ENCODE measurements around the gene SIRT2. TPM values are rescaled to one million over a fixed set of nuclear protein-coding genes. Genes with fewer than 3 reads are reported as not detected.

The SIRT2 gene
- total RNA-seq, 1 experiment from 2014 or later = 8.4 TPM

DNA sequence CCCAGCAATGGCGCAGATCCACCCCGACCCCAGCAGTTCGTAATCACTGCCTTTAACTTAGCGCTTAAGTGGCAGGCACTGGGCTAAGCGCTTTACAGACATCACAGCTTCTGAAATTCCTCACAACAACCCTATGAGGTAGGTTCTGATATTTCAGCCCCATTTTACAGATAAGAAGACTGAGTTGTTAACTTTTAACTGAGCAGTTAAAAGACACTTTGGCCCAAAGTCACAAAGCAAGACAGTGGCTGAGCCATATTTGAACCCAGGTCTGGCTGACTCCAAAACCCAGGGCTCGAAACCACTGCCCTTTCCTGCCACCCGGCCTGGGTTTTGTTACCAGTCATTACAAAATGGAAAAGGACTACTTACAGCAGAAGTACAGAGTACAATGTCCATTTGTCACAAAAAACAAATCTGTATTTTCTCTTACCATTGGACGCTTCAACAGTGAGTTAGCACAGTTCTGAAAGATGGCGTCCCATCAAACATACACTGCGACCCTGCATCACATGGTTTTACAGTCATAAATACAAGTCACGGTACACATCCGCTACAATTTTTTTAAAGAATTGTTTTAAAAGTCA, 58.1 kb downstream of the SIRT2 start:
- no peak overlapping the region for H2BK15ac ChIP-seq (ENCODE audit: low read depth, low read length)
- H3K18ac ChIP-seq (ENCODE audit: insufficient read length, low read depth, low read length) = no peak overlapping the region
- Mint-ChIP-seq H3K27ac (peak overlapping the region in 2 of 3 experiments; percentile 71 to 82; a peak in 4 of 7 replicates), H3K4me1 (peaks cover 6 to 9% of the 10 kb centered on the region in 2 experiments; a peak in 3 of 4 replicates), H3K27me3 (ENCODE audit: low read depth) (peaks cover 2% of the 10 kb centered on the region; the same call in 1 of the 2 replicates), H3K9me3 (no peaks in the 10 kb centered on the region; a peak in 1 of 5 replicates), H3K4me3 (no peak overlapping the region; a peak in 1 of 5 replicates), H3K36me3 (ENCODE audit: insufficient read depth in 1 of 3, low read depth in 3 of 3) (peaks cover 92 to 100% (median 99%) of the 10 kb centered on the region in 3 experiments)
- H3T11ph ChIP-seq (ENCODE audit: low read length) = no peak overlapping the region
- H3K27ac ChIP-seq (ENCODE audit: insufficient read length, low read depth, low read length) = no peak overlapping the region
- no peaks in the 10 kb centered on the region for H3K9me3 ChIP-seq (ENCODE audit: control insufficient read depth, low read depth, low read length)
- H4K8ac ChIP-seq (replicated peaks; ENCODE audit: insufficient read length, low read depth, low read length) = no peak overlapping the region
- H3K56ac ChIP-seq (ENCODE audit: insufficient read length, low read depth, low read length) = no peak overlapping the region
- WGBS (ENCODE audit: extremely low coverage, insufficient read length, low lambda C conversion rate) = no CpG with 5 or more reads among the region's 12 CpGs
- H2BK120ac ChIP-seq (ENCODE audit: low read depth, low read length, poor library complexity, severe bottlenecking) = no peak overlapping the region
- no peak overlapping the region for H3K14ac ChIP-seq (ENCODE audit: insufficient read depth, low read length)
- H3K23ac ChIP-seq (ENCODE audit: insufficient read length, low read depth, low read length) = no peak overlapping the region
- H4K20me1 ChIP-seq (ENCODE audit: control insufficient read depth, insufficient read depth, insufficient read length) = peaks cover 2% of the 10 kb centered on the region
- no peak overlapping the region for H2BK12ac ChIP-seq (ENCODE audit: insufficient read length, low read depth, low read length)
- H2BK5ac ChIP-seq (ENCODE audit: insufficient read length, low read length) = no peak overlapping the region
- H4K91ac ChIP-seq (ENCODE audit: insufficient read length, low read depth, low read length) = no peak overlapping the region
- H2AFZ ChIP-seq (ENCODE audit: low read length) = no peak overlapping the region
- DNase-seq = no peak
- no peaks in the 10 kb centered on the region for H3K27me3 ChIP-seq (ENCODE audit: insufficient read depth, low read length)
- H3K79me2 ChIP-seq (ENCODE audit: insufficient read depth, low read length) = peaks cover 2% of the 10 kb centered on the region; the same call in 1 of the 2 replicates
- no peak overlapping the region for H3K4ac ChIP-seq (ENCODE audit: low read depth, low read length)
- H2BK20ac ChIP-seq (ENCODE audit: low read depth, low read length, poor library complexity, severe bottlenecking) = no peak overlapping the region
- no peaks in the 10 kb centered on the region for H3K23me2 ChIP-seq (ENCODE audit: insufficient read length, low read depth, low read length, poor library complexity, severe bottlenecking)
- no peak overlapping the region for H3K4me2 ChIP-seq (ENCODE audit: insufficient read depth, insufficient read length, low read length)
- H3K9ac ChIP-seq (ENCODE audit: extremely low read depth, insufficient read length, low read length) = no peak overlapping the region
- H3K4me1 ChIP-seq (ENCODE audit: insufficient read depth, low read length) = no peaks in the 10 kb centered on the region
- H4K5ac ChIP-seq (ENCODE audit: insufficient read length, low read depth, low read length) = no peak overlapping the region
- TF ChIP-seq, protein P1, sequence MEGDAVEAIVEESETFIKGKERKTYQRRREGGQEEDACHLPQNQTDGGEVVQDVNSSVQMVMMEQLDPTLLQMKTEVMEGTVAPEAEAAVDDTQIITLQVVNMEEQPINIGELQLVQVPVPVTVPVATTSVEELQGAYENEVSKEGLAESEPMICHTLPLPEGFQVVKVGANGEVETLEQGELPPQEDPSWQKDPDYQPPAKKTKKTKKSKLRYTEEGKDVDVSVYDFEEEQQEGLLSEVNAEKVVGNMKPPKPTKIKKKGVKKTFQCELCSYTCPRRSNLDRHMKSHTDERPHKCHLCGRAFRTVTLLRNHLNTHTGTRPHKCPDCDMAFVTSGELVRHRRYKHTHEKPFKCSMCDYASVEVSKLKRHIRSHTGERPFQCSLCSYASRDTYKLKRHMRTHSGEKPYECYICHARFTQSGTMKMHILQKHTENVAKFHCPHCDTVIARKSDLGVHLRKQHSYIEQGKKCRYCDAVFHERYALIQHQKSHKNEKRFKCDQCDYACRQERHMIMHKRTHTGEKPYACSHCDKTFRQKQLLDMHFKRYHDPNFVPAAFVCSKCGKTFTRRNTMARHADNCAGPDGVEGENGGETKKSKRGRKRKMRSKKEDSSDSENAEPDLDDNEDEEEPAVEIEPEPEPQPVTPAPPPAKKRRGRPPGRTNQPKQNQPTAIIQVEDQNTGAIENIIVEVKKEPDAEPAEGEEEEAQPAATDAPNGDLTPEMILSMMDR (conservative IDR thresholded peaks at IDR 0.05) = no peak
- no peak overlapping the region for H2AK5ac ChIP-seq (ENCODE audit: insufficient read length, low read length)
- peaks cover 5% of the 10 kb centered on the region for H3K79me1 ChIP-seq (ENCODE audit: insufficient read depth, low read depth, low read length, poor library complexity, severe bottlenecking)

Measured in H9 (cell line).